Testis (tissue), 3 donors: ENCODE measurements around the gene RFPL1. TPM values are rescaled to one million over a fixed set of nuclear protein-coding genes. Genes with fewer than 3 reads are reported as not detected.
A peak's percentile ranks its signal among the peaks of the same experiment; 100 is the strongest.

Experiments used
- DNase-seq: peaks from one replicate; pipeline ENCODE4 v3.0.0-alpha.2; 2019
- H3K27ac ChIP-seq, 2 donors: fragments of 200-600 bp; sonication (generic); one replicate each; pipeline ENCODE4 v1.5.1; 2019
- H3K27me3 ChIP-seq: fragments of 200-600 bp; sonication (generic); one replicate; pipeline ENCODE4 v1.5.1; 2019
- H3K36me3 ChIP-seq: fragments of 200-600 bp; sonication (generic); one replicate; pipeline ENCODE4 v1.5.1; 2017; ENCODE audit warnings: low read depth; ENCODE audit errors: missing control alignments
- H3K4me1 ChIP-seq: fragments of 200-600 bp; sonication (generic); one replicate; pipeline ENCODE4 v1.5.1; 2019
- H3K4me3 ChIP-seq, 2 donors: fragments of 200-600 bp; sonication (generic); one replicate each; pipeline ENCODE4 v1.5.1; 2017 to 2019
- H3K9me3 ChIP-seq: fragments of 200-600 bp; sonication (generic); one replicate; pipeline ENCODE4 v1.5.1; 2017
- POLR2A ChIP-seq: fragments of 450-650 bp; IDR thresholded peaks from one replicate; pipeline ENCODE4 v1.6.1; 2017; ENCODE audit warnings: antibody characterized with exemption, mild to moderate bottlenecking, moderate library complexity
- WGBS, 2 donors: methylation state at CpG; one replicate each; pipeline ENCODE4 v1.1.5; 2018; 5-methylcytosine and 5-hydroxymethylcytosine counted together
- intact Hi-C: fragments of 100-400 bp; cut with DNase I; formaldehyde crosslinking; loops from one replicate; pipeline ENCODE4 v1.15.1; 2023; ENCODE audit warnings: low total_unique reads
- polyA plus RNA-seq: library from polyadenylated mRNA; stranded (reverse); fragments of 350-450 nt; fragmentation: Illumina TruSeq; extraction: RNeasy Lipid Tissue Mini Kit (QIAGEN cat#74804); gene quantifications from one replicate; pipeline ENCODE4 v1.2.3, GENCODE V29; 2014; ENCODE audit warnings: low read depth, low replicate concordance; ENCODE audit not compliant: insufficient read depth
- total RNA-seq, 2 donors: library from RNA; depleted of rRNA; stranded (reverse); fragments of >200 nt; gene quantifications; one replicate each; pipeline ENCODE4 v1.2.3, GENCODE V29; 2016
- TF ChIP-seq, protein P1 (sequence below), 3 experiments: fragments of 450-650 bp in 2 of 3; fragments of 200-600 bp in 1 of 3; sonication (generic) in 1 of 3; IDR thresholded peaks; one replicate each; pipeline ENCODE4 v1.5.1; 2016 to 2019; ENCODE audit warnings: antibody characterized with exemption in 3 of 3, mild to moderate bottlenecking in 2 of 3, moderate library complexity in 1 of 3

RFPL1 gene
- total and polyA plus RNA-seq, 3 donors from 2014 or later: 0.37 to 1.4 (median 0.71) TPM

GRCh38 chr22:29449296-29449875 is 11.0 kb downstream of the RFPL1 start:
- H3K36me3 ChIP-seq: no peaks in the 10 kb centered on the region
- 93 to 97% methylated on average over 9 to 11 of the region's 11 CpGs for WGBS, 2 donors
- no peak overlapping the region for H3K27ac ChIP-seq
- H3K4me3 ChIP-seq: no peak overlapping the region
- no peaks in the 10 kb centered on the region for H3K27me3 ChIP-seq
- TF ChIP-seq, protein P1, sequence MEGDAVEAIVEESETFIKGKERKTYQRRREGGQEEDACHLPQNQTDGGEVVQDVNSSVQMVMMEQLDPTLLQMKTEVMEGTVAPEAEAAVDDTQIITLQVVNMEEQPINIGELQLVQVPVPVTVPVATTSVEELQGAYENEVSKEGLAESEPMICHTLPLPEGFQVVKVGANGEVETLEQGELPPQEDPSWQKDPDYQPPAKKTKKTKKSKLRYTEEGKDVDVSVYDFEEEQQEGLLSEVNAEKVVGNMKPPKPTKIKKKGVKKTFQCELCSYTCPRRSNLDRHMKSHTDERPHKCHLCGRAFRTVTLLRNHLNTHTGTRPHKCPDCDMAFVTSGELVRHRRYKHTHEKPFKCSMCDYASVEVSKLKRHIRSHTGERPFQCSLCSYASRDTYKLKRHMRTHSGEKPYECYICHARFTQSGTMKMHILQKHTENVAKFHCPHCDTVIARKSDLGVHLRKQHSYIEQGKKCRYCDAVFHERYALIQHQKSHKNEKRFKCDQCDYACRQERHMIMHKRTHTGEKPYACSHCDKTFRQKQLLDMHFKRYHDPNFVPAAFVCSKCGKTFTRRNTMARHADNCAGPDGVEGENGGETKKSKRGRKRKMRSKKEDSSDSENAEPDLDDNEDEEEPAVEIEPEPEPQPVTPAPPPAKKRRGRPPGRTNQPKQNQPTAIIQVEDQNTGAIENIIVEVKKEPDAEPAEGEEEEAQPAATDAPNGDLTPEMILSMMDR (IDR thresholded peaks at IDR 0.05): no peak
- TF ChIP-seq POLR2A: no peak
- H3K9me3 ChIP-seq: no peaks in the 10 kb centered on the region
- intact Hi-C loops: no loop called here
- no peak for DNase-seq
- H3K4me1 ChIP-seq: peaks cover 7% of the 10 kb centered on the region

GRCh38 chr22:29450222-29450621 is 11.8 kb downstream of the RFPL1 start:
- 85 to 91% methylated on average over 8 of the region's 8 CpGs for WGBS, 2 donors
- intact Hi-C loops: no loop called here
- no peak for TF ChIP-seq POLR2A
- TF ChIP-seq, protein P1 (IDR thresholded peaks at IDR 0.05): no peak
- no peaks in the 10 kb centered on the region for H3K9me3 ChIP-seq
- H3K4me1 ChIP-seq: peaks cover 12% of the 10 kb centered on the region
- no peak overlapping the region for H3K4me3 ChIP-seq
- H3K27ac ChIP-seq: no peak overlapping the region
- H3K36me3 ChIP-seq: no peaks in the 10 kb centered on the region
- H3K27me3 ChIP-seq: no peaks in the 10 kb centered on the region
- DNase-seq: no peak

DNA sequence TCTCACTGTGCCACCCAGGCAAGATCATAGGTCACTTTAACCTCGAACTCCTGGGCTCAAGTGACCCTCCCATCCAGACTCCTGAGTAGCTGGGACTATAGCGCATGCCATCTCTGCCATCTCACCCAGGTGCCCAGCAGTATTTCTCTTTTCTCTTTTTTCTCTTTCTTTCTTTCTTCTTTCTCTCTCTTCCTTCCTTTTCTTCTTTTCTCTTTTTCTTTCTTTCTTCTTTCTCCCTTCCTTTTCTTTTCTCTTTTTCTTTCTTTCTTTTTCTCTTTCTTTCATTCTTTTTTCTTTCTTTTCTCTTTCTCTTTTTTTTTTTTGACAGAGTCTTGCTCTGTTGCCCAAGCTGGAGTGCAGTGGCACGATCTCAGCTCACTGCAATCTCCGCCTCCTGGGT is 13.5 kb downstream of the RFPL1 start:
- H3K4me3 ChIP-seq: no peak overlapping the region
- TF ChIP-seq POLR2A: no peak
- TF ChIP-seq, protein P1 (IDR thresholded peaks at IDR 0.05): no peak
- WGBS, 2 donors: 90 to 96% methylated on average over 4 of the region's 4 CpGs
- peaks cover 15% of the 10 kb centered on the region for H3K4me1 ChIP-seq
- no peaks in the 10 kb centered on the region for H3K36me3 ChIP-seq
- DNase-seq: no peak
- H3K27ac ChIP-seq: no peak overlapping the region
- no peaks in the 10 kb centered on the region for H3K9me3 ChIP-seq
- intact Hi-C loops: no loop called here
- H3K27me3 ChIP-seq: no peaks in the 10 kb centered on the region

DNA sequence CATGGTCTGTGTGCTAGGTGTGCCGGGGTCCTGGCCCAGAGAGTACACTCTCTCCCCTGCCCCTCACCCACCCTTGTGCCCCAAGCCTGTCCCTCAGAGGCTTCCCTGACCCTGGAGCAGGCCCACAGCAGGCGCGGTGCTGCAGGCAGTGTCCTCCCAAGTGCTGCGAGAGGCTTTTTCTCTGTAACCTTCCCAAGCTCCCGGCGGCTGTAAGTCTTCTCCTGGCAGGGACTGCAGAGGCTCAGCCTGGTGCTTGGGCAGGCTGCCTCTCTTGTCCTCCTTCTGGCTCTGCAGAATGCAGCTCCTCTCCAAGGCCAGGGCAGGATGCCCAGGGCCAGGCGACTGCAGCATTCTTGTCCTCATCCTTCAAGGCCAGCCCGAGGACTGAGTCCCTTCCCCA is 15.9 kb downstream of the RFPL1 start:
- no peaks in the 10 kb centered on the region for H3K9me3 ChIP-seq
- H3K27me3 ChIP-seq: no peaks in the 10 kb centered on the region
- TF ChIP-seq POLR2A: no peak
- TF ChIP-seq, protein P1 (IDR thresholded peaks at IDR 0.05): no peak
- peak overlapping the region in 1 of 2 donors; percentile 50 for H3K27ac ChIP-seq
- DNase-seq: peak; percentile 79
- H3K4me1 ChIP-seq: peaks cover 15% of the 10 kb centered on the region
- WGBS, 2 donors: 25% methylated on average over 8 of the region's 8 CpGs
- H3K4me3 ChIP-seq: no peak overlapping the region
- H3K36me3 ChIP-seq: no peaks in the 10 kb centered on the region
- intact Hi-C loops: no loop called here

- intact Hi-C loops: no loop called here
- H3K27ac ChIP-seq: peak overlapping the region; percentile 18 to 30
- no peak for TF ChIP-seq POLR2A
- TF ChIP-seq, protein P1 (IDR thresholded peaks at IDR 0.05): no peak
Measured at GRCh38 chr22:29456211-29456671, 17.9 kb downstream of the RFPL1 start.

More at GRCh38 chr22:29456211-29456671, 17.9 kb downstream of the RFPL1 start:
- DNase-seq: no peak
- Histone ChIP-seq H3K27me3 (no peaks in the 10 kb centered on the region), H3K4me3 (no peak overlapping the region), H3K4me1 (peaks cover 15% of the 10 kb centered on the region), H3K36me3 (no peaks in the 10 kb centered on the region), H3K9me3 (no peaks in the 10 kb centered on the region)
- WGBS, 2 donors: 59 to 67% methylated on average over 9 of the region's 9 CpGs
